ENCODE data around the gene TBC1D10A.

The TBC1D10A gene

DNA sequence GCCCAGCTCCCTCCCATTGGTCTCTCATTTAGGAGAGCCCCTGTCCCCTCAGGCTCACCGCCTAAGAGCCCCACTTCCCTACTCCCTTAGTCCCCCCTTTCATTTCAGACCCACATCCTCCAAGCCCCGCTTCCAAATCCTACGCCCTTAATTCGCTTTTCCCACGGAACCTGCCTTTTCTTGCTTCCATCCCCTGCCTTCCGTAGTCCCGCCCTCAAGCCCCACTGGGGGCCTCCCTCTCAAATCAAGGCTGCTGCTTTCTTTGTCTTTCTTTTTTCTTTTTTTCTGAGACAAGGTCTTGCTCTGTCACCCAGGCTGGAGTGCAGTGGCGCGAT lies 30.5 kb upstream of the TBC1D10A start:
- DNase-seq (ENCODE audit: low spot score), result no peak
- TF ChIP-seq, protein P1, sequence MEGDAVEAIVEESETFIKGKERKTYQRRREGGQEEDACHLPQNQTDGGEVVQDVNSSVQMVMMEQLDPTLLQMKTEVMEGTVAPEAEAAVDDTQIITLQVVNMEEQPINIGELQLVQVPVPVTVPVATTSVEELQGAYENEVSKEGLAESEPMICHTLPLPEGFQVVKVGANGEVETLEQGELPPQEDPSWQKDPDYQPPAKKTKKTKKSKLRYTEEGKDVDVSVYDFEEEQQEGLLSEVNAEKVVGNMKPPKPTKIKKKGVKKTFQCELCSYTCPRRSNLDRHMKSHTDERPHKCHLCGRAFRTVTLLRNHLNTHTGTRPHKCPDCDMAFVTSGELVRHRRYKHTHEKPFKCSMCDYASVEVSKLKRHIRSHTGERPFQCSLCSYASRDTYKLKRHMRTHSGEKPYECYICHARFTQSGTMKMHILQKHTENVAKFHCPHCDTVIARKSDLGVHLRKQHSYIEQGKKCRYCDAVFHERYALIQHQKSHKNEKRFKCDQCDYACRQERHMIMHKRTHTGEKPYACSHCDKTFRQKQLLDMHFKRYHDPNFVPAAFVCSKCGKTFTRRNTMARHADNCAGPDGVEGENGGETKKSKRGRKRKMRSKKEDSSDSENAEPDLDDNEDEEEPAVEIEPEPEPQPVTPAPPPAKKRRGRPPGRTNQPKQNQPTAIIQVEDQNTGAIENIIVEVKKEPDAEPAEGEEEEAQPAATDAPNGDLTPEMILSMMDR (IDR thresholded peaks at IDR 0.05; ENCODE audit: extremely low read depth, missing control alignments), result no peak

GRCh38 chr22:30356449-30357235 lies 29.9 kb upstream of the TBC1D10A start, which contains the start of the genes CCDC157 and SF3A1:
TSS of gene CCDC157 (plus strand) at chr22:30357007. CDS start at chr22:30366001, 8,994 bp downstream.
TSS of gene SF3A1 (minus strand) at chr22:30356894. CDS start at chr22:30356792, 102 bp downstream.
- DNase-seq (ENCODE audit: low spot score), result peak; percentile 97
- TF ChIP-seq, protein P1 (IDR thresholded peaks at IDR 0.05; ENCODE audit: extremely low read depth, missing control alignments), result no peak

DNA sequence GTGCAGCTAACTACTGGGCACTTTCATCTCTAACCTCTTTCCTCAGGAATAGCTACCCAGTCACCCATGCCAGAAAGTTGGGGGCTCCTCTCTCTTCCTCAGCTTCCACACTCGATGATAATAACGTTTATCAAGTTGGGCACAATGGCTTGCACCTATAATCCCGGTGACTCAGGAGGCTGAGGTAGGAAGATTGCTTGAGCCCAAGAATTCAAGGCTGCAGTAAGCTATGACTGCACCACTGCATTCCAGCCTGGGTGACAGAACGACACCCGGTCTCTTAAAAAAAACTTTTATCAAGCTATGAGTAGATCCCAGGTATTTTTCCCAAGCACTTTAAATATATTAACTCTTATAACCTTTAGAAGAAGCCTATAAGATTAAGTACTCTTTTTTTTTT lies 27.9 kb upstream of the TBC1D10A start:
- no peak for DNase-seq (ENCODE audit: low spot score)
- TF ChIP-seq, protein P1 (IDR thresholded peaks at IDR 0.05; ENCODE audit: extremely low read depth, missing control alignments), result no peak

- TF ChIP-seq, protein P1 (IDR thresholded peaks at IDR 0.05; ENCODE audit: extremely low read depth, missing control alignments), result no peak
- no peak for DNase-seq (ENCODE audit: low spot score)
Measured at GRCh38 chr22:30351226-30351625, 24.5 kb upstream of the TBC1D10A start.

GRCh38 chr22:30348809-30349208 lies 22.1 kb upstream of the TBC1D10A start:
- TF ChIP-seq, protein P1 (IDR thresholded peaks at IDR 0.05; ENCODE audit: extremely low read depth, missing control alignments), result no peak
- DNase-seq (ENCODE audit: low spot score), result no peak

GRCh38 chr22:30348404-30348803 lies 21.7 kb upstream of the TBC1D10A start:
- TF ChIP-seq, protein P1 (IDR thresholded peaks at IDR 0.05; ENCODE audit: extremely low read depth, missing control alignments), result no peak
- no peak for DNase-seq (ENCODE audit: low spot score)

DNA sequence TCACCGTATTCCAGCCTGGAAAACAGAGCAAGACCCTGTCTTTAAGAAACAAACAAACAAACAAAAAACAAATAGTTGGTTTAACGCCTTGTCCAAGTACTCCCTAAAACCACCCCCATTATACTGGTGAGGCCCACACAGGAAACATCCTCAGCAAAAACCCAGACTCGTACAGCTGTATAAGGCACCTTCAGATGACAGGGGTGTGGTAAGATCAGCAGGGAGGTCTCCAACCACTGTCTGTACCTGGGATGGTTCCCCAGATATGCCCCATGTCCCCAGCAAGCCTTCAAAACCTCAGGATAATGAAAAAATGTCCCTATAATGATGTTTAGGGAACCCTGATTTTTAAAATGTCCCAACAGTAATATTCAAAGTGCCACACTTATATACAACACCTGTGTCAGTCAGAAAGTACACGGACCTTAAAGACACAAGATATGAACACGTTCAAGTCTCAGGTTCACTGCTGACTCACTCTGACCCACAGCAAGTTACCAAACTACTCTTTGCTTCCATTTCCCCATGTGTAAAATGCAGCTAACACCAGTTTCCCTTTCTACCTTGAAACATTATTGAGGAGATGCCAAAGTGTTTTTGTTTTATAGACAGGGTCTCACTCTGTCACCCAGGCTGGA lies 20.6 kb upstream of the TBC1D10A start:
- DNase-seq (ENCODE audit: low spot score), result no peak
- TF ChIP-seq, protein P1 (IDR thresholded peaks at IDR 0.05; ENCODE audit: extremely low read depth, missing control alignments), result no peak

Data from GM20000 (cell line).